GM21423 (cell line): Measurements from ENCODE around the gene LGI1.

Experiments used
- ATAC-seq: cut with Tn5 transposase; IDR thresholded peaks from one replicate; pipeline ENCODE4 v1.9.1; 2021; ENCODE audit warnings: mild to moderate bottlenecking, moderate library complexity; ENCODE audit not compliant: unreplicated experiment

LGI1 gene

GRCh38 chr10:93754761-93755160 is 3.0 kb upstream of the LGI1 start:
- no peak for ATAC-seq

GRCh38 chr10:93755443-93756116 is 2.2 kb upstream of the LGI1 start:
- no peak for ATAC-seq

GRCh38 chr10:93756118-93756517 is 1.6 kb upstream of the LGI1 start:
- ATAC-seq, result no peak

DNA sequence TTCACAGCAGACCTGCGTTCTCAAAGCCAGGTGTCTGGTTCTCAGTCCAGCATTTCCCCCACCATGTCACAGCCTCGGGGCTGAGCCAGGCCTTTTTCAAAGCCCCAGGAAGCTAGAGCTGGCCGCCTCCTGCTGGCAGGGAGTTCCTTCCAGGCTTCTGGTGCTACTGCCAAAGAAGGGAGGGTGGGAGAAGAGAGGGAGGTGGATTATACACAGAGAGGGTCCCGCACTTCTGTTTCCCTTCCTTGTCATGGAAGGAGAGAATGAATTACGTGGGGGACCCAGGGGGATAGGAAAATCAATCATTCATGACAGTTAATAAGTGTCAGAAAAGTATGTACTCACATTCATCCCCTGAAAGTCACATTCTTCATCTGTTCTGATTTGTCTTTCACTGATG is 600 bp upstream of the LGI1 start:
- ATAC-seq, result no peak

DNA sequence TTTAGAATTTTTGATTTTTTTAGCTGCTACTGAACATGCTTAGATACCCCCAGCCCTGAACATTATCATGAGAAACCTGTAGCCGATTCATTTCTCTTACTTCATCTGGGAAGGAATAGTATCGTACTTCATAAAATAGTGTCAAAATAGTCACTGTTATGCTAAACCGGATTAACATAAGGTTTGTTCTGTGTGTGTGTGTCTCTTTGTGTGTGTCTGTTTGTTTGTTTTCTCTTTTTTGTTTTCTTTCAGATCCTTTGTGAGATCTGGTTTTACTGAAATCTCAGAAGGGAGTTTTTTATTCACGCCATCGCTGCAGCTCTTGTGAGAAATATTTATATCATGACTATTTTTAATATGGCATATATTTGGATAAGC is 761 bp downstream of the LGI1 start:
- no peak for ATAC-seq

DNA sequence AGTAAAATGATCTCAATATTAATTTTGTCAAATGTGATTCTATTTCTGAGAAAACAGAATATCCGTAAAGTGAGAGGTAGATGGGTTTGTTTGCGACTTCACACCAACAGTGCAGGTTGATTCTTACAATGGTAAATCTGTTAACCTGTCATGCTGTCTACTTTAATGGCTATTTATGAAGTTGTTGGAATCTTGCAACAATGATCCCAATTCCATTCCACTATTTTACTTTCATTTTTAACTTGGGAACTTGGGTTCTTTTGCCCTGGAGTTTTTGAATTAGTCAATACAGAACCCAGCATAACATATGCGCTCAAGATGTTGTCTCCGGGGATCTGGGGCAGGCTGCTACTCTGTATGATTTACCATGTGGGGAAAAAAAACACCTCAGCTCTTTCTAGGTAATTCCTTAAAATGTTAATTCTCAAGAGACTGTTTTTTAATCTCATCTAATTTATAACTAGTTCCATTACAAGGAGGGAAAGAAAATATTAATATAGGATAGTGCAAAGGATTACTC is 1.2 kb downstream of the LGI1 start:
- no peak for ATAC-seq

GRCh38 chr10:93760490-93760889 is 2.8 kb downstream of the LGI1 start:
- no peak for ATAC-seq

DNA sequence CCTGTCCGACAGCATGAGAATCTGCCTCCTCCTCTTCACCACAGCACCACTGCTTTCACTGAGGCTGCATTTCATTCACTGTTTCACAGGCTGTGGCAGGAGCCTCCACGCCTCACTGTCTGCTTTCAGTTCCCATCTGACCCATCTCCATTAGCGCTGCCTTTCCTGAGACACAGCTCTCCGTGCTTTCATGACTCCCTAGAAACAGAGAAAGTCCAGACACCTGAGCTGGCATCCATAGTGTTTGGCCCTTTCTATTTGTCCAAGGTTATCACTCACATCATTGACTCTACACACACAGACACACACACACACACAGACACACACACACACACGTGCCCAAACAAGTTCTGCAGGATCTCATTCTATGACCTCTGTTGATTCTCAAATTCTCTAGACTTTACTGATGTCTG is 5.2 kb downstream of the LGI1 start:
- no peak for ATAC-seq

GRCh38 chr10:93766918-93767317 is 9.2 kb downstream of the LGI1 start:
- no peak for ATAC-seq

- ATAC-seq, result no peak
These were observed 10.1 kb downstream of the LGI1 start for GRCh38 chr10:93767724-93768399.

DNA sequence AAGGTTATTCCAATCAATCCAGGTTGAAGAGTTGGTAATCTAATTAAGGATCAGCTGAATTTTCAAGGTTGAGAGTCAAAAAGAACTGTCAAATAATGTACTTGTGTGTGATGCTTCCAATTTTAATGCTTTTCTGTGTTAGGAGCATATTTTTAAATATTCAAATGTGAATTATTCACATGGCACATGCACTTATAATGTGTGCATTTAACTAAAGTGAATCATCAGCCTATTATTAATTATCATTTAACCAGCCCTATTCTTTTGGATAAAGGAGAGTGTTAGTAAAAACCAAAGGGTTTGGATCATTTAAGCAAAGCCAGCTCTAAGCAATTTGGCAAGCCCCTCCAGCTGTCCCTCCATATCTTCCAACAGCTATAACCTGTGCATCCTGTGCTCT is 11.2 kb downstream of the LGI1 start:
- no peak for ATAC-seq

- no peak for ATAC-seq
These were observed 13.6 kb downstream of the LGI1 start for GRCh38 chr10:93771354-93771753.

DNA sequence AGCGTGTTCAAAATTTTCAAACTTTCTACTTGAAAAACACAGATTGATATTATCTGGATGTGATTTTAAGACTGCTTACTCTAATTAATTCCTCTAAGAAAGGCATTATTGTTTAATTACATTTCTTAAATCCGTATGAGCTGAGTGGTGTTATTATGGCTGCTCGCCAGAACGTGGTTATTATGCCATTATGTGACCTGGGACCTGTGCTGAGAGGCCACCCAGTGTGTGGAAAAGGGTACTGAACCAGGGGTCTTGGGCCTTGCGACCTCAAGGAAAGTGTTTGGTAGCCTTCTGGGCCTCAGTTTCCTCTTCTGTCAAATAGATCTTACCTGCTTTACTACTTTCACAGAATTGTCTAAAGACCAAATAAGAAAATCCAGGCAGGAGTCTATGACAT is 15.4 kb downstream of the LGI1 start:
- ATAC-seq, result no peak

DNA sequence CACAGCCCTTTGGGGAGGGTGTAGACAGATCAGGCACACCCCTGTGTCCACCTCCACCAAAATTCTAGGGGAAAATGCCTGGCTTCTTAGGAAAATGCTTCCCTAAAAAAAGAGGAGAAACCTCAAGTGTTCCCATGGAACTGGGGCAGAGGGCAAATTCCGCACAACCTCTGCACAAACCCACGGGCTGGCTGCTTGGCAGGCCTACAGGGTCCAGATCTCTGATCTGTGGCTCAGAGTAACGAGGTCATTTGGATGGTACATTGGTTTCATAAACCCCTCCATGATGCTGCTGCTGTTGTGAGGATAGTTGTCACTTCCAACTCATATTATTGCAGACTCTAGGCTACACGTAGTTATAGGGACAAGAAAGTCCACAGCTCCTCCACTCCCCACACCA is 16.0 kb downstream of the LGI1 start:
- ATAC-seq, result no peak

DNA sequence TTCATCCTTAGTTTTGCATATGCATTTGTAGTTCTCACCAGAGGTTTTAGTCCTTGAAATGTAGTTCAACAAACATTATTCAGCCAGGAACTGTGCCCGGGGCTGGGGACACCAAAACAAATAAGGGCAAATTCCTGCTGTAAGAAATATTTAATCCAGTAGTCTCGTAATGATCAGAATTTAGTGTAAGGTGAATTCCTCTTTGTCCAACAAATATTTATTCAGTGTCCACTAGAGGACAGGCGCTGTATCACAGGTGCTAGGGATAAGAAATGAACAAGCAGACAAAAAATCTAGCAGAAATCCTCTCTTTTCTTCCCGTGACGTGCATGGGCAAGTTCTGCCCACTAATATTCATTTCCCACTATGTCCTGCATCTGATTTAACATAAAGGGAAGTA is 17.6 kb downstream of the LGI1 start:
- ATAC-seq, result no peak

GRCh38 chr10:93777092-93777491 is 19.4 kb downstream of the LGI1 start:
- no peak for ATAC-seq

DNA sequence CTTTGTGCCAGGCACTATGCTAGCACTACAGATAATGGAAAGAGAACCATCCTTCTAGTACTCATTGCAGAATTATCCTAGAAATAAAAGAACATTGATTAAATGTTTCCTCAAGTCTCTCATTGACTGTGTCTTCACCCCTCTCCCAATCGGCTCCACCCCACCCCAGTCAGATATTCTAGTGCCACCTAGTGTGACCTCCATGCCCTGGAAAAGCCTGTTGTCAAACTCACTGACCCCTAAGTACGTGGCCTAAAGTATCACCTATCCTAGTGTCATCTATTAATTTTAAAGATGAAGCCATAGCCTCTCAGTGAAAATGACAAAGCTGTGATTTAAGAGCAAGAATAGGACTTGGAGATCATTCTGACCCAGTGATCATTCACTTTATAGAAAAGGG is 26.3 kb downstream of the LGI1 start:
- no peak for ATAC-seq

DNA sequence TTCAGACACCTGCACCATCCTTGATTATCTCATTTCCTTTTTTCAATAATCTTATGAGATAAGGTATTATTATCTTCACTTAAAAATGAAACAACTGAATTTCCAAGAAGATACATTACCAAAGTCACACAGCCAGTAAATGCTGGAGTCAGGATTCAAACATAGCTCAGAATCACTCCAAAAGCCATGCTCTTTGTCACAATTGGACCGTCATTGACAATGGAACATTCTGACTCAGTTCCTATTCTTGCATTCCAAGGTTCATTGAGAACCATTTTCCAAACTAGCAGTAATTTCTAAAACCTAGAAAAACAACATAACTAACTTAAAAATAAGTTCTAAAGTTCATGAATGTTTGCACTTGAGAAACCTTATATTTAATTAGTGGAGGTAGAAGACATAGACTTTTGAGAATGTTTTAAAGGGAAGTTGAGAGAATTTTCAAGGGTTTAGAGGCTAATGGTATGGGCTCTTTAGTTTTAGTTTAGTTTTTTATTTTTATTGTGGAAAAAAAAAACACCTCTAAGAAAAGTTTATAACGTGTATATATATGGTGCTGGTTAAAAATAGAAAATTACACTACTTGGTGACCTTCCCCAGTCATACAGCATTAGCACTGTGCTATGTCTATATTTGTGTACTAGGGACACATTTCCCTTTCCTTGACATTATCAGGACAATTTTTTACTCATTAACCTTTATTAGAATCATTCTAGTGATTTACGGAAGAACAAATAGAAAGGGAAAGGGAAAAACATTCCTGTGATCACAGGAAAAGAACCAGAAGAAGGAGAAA is 30.9 kb downstream of the LGI1 start:
- ATAC-seq, result no peak

DNA sequence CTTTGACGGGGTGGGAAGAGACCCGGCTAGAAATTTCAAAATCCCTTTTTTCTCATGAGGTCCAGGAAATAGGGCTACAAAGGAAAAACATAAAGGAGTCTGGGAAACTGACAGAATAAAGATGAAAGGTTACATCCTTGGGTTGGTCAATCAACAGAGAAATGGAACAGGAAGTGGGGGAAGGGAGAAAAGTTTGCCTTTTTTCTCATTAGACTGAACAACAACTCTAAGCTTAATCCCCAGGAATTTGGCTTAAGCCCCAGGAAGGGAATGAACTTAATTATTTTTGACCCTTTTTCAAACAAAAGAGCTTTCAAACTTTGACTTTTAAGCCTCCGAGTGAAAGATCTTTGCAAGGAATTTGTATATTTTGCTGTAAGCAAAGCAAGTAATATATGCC is 32.7 kb downstream of the LGI1 start:
- no peak for ATAC-seq

GRCh38 chr10:93796167-93796566 is 38.4 kb downstream of the LGI1 start:
- ATAC-seq, result no peak

- ATAC-seq, result no peak
These were observed 40.1 kb downstream of the LGI1 start for GRCh38 chr10:93797825-93798224.

DNA sequence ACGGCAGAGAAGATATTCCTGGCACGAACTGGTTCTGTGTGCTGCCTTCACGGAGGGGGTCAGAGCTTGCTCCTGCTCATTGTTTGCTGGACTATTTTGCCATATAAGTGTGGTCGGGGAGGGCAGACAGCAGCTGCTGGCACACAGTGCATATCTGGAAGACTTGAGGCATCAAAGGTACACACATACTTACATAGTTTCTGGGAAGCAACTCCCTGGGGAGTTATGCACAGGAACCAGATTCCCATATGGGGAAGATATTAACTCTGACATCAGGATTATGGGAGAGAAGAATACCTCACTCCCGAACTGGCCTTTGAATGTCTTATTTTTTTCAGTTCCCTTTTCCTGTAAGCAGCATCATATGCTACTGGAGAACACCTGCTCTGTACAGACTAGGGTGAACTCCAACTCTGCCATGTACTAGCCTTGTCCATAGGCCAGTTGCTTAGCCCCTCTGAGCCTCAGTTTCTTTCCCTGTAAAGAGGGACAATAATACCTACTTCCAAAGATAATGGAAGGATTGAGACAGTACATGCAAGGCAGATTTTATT is 41.5 kb downstream of the LGI1 start:
- ATAC-seq, result no peak
